Measurements from ENCODE around the gene MPRIP. TPM values are rescaled to one million over a fixed set of nuclear protein-coding genes. Genes with fewer than 3 reads are reported as not detected.
"Not testable (repeated sequence)": the region's sequence is repeated elsewhere in the genome, so short reads cannot be mapped to it uniquely, and the experiment has no call there.

MPRIP gene, protein sequence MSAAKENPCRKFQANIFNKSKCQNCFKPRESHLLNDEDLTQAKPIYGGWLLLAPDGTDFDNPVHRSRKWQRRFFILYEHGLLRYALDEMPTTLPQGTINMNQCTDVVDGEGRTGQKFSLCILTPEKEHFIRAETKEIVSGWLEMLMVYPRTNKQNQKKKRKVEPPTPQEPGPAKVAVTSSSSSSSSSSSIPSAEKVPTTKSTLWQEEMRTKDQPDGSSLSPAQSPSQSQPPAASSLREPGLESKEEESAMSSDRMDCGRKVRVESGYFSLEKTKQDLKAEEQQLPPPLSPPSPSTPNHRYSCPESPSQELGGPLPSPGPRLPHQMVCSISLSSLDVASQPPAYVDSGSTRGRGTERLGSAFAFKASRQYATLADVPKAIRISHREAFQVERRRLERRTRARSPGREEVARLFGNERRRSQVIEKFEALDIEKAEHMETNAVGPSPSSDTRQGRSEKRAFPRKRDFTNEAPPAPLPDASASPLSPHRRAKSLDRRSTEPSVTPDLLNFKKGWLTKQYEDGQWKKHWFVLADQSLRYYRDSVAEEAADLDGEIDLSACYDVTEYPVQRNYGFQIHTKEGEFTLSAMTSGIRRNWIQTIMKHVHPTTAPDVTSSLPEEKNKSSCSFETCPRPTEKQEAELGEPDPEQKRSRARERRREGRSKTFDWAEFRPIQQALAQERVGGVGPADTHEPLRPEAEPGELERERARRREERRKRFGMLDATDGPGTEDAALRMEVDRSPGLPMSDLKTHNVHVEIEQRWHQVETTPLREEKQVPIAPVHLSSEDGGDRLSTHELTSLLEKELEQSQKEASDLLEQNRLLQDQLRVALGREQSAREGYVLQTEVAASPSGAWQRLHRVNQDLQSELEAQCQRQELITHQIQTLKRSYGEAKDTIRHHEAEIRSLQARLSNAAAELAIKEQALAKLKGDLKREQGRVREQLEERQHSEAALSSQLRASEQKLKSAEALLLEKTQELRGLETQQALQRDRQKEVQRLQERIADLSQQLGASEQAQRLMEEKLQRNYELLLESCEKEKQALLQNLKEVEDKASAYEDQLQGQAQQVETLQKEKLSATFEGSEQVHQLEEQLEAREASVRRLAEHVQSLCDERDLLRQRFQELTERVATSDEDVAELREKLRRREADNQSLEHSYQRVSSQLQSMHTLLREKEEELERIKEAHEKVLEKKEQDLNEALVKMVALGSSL (N-terminal part only)
- total RNA-seq, result 198 and 202 TPM in 2 replicates

DNA sequence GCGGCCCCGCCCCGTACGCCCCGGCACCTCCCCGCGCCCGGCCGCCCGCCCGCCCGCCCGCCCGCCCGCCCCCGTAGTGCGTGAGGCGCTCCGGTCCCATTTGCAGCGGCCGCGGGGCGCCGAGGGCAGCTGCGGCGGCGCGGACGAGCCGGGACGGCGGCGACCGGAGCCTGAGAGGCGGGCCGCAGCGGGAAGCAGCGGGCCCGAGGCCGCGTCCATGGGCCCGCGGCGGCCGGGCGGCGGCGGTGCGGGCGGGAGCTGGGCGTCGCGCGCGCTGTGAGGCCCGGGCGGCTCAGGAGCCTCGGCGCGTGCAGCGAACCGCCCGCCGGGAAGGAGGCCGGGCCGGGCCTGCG is at the start of gene MPRIP:
Gene MPRIP (plus strand): TSS at position 74 of the 353 bp plus-strand sequence. CDS start 392 bp downstream, outside the sequence.
- intact Hi-C loops (cut with micrococcal nuclease), result loop anchor here (2.0 to 5.0 kb wide), 2 partner anchors 195 to 262 kb away; partner anchors contain the start of gene FLCN

DNA sequence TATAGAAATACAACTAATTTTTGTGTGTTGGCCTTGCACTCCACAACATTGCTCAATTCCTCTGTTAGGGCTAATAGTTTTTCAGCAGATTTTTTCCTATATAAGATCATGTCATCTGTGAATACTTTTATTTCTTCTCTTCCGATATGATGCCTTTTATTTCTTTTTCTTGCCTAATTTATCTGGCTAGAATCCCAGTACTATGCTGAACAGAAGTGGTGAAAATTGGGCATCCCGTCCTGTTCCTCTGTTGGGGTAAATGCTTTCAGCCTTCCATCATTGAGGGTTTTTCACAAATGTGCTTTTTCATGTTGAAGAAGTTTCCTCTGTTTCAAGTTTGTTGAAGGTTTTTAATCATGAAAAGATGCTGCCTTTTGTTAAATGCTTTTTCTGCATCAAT is 47.6 kb upstream of the MPRIP start:
- intact Hi-C loops (cut with micrococcal nuclease), result no loop called here

DNA sequence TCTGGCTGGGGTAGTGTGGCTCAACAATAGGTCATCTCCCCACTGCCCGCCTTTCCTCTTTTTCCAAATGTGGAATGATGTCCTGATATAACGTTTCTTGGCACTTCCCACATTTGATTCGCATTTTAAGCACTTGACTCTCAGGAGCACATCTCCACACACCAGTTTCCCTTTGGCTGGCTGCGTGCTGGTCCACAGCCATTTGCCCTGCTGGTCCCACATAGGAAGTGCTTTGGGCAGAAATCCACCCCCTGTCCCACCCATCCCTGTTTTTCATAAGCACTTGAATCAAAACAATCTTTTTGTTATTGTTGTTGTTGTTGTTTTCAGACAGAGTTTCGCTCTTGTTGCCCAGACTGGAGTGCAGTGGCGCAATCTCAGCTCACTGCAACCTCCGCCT is 46.3 kb upstream of the MPRIP start:
- intact Hi-C loops (cut with micrococcal nuclease), result no loop called here

DNA sequence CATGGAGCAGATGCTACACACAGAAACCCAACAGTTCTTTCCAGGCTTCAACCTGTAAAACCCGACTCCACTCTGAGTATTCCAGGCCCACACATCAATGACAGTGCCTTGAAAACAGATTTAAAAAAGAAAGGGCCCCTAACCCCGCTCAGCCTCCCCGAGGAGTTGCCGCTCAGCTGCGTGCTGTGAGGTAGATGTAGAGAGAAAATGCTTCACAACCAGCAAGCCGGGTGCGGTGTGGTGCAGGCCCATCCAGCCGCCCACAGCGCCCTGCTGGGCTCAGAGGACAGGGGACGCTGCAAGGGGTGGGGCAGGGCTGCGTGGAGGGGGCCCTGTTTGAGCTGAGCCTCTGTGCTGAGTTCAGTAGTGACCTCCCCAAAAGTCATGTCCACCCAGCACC is 45.5 kb upstream of the MPRIP start:
- intact Hi-C loops (cut with micrococcal nuclease), result not testable (repeated sequence)

DNA sequence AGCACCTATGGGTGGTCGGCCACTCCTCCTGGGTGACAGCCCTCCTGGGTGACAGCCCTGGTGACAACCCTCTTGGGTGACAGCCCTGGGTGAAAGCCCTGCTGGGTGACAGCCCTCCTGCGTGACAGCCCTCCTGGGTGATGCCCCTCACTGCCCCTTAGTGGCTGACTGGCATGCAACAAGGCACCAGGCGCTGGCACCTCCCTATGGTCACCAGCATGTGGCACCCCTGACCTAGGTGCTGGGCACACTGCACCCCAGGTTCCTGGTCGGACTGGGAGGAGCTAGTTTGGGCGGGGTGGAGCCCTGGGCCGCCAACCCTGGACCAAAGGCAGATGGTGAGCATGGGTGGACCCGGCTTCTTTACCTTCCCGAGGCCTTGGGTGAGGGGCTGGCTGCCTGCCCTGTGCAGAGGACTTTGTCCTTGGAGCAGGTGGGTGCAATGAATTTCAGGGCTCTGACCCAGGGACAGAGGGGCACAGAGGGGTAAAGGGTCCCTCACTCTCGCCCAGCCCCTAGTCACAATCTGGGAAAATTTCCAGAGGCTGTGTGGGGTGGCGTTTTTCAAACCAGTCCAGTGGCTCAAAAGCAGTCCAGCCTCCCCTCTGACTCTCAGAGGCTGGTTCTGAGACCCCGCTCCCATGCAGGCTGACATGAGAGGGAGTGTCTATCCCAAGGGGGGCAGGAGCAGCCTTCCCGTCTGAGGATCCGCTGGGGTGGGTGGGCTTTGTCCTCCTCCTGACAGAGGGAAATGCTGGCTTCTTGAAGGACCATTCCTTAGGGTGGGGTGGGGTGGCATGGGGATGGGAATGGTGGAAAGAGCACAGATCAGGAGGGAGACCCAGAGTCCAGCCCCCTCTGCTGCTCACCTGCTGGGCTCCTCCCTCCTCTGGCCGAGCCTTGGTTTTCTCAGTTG is 44.5 kb upstream of the MPRIP start:
- intact Hi-C loops (cut with micrococcal nuclease), result loop anchor here (2.0 kb wide), 1 partner anchor 315 kb away; no protein-coding TSS in a partner anchor

DNA sequence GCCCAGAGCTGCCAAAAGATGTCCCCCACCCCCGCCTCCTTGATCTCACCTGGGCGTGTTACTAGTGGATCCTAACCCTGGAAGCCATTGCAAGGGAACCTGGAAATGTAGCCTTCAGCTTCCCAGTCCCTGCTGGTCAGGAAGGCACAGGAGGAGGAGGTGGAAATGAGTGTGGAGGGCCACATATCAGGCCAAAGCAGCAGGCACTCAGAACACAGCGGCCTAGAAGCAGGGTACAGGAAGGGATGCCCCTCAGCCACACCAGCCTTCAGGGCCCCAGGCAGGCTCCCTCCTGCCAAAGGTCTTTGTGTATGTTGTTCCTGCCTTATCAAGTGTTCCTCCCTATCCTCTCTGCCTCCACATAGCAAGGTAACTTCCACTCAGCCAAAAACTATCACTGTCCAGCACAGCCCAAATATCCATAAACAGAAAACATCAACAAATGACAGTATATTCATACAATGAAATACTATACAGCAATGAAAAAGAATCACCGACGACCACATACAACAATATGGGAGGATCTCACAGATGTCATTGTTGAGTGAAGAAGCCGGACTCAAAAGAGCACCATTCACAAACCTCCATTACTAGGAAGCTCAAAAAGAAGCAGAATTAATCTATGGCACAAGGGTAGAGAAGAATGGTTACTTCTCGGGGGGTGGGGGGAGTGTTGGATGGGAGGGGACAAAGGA is 42.2 kb upstream of the MPRIP start:
- intact Hi-C loops (cut with micrococcal nuclease), result loop anchor here (2.0 to 5.0 kb wide), 2 partner anchors 127 to 313 kb away; no protein-coding TSS in a partner anchor

DNA sequence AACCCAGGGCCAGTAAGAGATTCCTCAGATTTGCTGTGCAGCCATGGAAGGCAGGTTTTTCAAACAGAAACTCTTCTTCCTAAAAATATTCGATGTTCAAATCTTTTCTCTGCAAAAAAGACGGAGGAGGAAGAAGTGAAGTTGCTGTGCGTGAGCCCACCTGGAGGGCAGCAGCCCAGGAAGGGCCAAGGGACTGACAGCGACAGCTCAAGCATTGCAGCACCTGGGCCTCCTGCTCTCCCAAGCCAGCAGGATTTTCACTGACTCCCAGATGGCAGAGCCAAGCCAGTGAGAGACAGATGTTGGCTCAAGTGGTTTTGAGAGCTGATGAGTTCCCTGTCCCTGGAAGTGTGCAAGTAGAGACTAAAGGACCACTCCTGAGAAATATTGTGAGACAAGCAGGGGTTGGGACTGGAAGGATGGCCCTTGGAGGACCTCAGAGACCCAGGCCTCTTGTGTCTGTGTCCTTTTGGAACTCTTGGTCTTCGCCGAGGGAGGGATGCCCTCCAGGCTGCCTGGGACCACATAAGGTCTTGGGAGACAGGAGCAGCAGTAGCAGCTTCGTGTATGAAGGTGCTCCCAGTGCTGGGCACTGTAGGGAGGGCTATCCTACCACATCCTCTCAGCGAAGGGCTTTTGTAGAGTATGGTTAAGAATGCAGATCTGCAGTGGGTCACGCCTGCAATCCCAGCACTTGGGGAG is 41.0 kb upstream of the MPRIP start:
- intact Hi-C loops (cut with micrococcal nuclease), result loop anchor here (5.0 kb wide), 1 partner anchor 126 kb away; no protein-coding TSS in a partner anchor

DNA sequence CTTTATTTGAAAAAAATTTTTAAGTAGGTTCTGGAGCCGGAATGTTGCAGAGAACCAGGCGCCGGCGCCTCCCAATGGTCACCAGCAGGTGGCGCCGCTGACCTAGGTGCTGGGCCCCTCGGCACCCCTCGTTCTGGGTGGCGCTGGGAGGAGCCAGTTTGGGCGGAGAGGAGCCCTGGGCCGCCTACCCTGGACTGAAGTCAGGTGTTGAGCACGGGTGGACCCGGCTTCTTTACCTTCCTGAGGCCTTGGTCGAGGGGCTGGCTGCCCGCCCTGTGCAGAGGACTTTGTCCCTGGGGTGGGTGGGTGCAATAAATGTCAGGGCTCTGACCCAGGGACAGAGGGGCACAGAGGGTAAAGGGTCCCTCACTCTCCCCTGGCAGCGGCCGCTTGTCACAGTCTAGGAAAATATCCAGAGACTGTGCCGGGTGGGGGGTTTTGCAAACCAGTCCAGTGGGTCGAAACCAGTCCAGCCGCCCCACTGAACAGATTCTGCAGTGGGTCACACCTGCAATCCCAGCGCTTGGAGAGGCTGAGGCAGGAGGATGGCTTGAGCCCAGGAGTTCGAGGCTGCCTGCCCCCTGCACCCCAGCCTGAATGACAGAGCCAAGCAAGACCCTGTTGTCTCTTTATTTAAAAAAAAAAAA is 40.3 kb upstream of the MPRIP start:
- intact Hi-C loops (cut with micrococcal nuclease), result loop anchor here (1.0 to 5.0 kb wide), 2 partner anchors 125 to 144 kb away; no protein-coding TSS in a partner anchor

DNA sequence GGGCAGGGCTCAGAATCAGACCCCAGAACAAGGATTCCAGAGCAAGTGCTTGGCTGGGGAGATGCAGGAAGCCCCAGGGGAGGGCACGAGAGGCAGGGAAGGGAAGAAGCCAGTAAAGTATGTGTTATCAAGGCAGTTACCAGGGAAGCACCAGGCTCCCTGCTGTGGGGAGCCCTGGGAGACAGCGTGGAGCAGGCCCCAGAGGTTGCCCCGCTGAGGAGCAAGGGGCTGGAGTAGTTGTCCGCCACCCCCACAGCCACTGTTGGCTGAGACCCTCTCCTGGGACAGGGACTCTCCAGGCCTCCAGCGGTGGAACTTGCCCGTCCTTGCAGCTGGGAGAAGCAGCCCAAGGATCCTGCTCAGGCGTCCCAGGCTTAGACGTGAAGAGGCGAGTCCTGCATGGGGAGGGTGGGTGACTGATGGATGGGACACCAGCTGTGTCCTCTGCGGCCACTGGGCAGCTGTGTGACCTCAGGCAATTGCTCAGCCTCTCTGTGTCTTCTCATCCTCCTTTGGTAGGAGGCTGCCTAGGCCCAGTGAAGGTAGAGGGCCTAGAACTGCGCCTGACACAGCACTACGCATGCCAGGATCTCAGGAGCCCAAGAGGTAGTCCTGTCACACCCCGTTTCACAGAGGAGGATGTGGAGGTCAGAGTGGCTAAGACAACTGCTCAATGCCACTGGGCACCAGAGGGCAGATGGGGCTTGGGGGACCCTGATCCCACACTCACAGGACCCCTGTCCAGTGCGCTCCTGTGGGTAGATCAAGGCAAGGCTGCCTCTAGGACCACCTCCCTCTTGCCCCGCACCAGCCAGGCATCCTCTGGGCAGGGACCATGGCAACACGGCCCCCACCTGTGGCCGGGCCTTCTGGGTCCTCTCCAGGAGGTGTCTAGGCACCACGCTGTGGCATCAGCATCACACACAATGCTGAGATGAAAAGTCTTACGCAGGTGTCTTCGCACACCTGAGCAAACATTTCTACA is 39.2 kb upstream of the MPRIP start:
- intact Hi-C loops (cut with micrococcal nuclease), result loop anchor here (1.0 to 5.0 kb wide), 2 partner anchors 124 to 143 kb away; no protein-coding TSS in a partner anchor

DNA sequence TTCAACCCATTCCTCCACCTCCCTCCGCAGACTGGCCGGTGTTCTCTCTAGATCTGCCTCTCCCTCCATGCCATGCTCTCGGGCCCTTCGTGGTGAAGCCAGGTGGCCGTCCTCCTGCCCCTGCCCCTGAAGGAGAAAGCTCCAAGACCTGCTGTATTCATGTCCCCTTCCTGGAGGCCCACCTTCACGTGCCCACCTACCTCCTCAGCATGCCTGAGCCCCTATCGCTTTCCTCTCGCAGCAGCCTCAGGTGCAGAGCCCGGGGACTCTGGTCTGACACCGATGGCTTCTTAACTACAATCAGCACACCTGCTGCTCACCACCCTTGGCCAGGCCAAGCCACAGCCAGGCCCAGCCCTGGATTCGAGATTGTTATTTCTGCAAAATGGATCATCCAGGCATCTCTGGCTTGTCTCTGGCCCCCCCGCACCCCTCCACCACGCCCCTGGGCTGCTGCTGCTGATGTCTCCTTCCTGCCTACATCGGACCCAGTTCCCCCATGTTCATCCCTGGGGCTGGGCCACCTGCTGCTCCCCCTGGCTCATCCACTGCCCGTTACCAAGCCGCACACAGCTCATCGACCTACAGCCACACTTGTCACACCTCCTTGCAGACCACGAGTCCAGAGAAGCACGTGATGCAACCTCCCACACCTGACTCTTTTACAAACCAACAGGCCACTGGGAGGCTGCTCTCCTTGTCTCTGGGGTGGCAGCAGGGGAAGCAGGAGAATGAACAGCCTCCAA is 37.8 kb upstream of the MPRIP start:
- intact Hi-C loops (cut with micrococcal nuclease), result loop anchor here (5.0 kb wide), 1 partner anchor 123 kb away; no protein-coding TSS in a partner anchor

DNA sequence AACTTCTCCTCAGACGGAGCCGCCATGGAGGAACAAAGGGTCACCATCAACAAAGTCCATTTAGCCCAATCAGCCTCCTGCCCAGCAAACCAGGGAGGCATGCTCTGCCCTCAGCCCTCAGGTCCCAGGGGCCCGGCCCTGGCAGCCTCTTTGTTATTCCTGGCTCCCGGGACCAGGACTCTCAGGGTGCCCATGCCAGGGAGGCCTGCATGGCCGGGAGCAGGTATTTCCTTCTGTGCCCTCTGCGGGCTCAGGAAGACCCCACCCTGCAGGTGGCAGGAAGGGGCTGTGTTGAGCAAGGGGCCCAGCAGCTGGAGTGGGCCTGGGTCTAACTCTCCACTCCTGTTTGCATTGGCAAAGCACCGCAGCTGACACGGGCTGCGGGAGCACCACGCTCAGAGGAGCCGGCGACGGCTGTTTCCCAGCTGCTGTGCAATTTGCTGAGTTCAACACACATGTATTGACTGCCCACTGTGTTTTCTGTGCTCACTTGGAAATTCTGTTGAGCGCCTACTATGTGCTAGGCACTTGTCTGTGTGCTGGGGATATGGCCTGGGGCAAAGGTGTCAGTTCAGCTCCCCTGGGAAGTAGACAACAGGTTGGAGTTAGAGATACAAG is 37.2 kb upstream of the MPRIP start:
- intact Hi-C loops (cut with micrococcal nuclease), result loop anchor here (5.0 kb wide), 1 partner anchor 122 kb away; no protein-coding TSS in a partner anchor

DNA sequence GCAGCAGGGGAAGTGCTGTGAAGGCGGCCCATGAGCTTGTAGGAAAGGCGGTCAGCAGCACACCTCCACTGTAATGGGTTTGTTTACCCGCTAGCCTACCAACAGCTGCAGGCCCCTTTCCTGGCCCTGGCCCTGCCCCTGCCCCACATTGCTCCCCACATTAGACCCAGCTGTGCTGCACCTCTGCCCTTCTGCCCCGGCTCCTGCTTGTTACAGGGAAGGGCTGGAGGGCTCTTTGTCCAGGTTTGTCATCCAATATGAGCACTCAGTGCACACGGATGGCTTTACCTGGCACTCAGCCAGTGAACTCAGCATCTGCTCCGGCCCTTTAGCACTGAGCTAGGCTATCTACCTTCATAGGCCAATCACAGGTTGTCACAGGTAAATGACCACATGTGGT is 34.4 kb upstream of the MPRIP start:
- intact Hi-C loops (cut with micrococcal nuclease), result not testable (repeated sequence)

DNA sequence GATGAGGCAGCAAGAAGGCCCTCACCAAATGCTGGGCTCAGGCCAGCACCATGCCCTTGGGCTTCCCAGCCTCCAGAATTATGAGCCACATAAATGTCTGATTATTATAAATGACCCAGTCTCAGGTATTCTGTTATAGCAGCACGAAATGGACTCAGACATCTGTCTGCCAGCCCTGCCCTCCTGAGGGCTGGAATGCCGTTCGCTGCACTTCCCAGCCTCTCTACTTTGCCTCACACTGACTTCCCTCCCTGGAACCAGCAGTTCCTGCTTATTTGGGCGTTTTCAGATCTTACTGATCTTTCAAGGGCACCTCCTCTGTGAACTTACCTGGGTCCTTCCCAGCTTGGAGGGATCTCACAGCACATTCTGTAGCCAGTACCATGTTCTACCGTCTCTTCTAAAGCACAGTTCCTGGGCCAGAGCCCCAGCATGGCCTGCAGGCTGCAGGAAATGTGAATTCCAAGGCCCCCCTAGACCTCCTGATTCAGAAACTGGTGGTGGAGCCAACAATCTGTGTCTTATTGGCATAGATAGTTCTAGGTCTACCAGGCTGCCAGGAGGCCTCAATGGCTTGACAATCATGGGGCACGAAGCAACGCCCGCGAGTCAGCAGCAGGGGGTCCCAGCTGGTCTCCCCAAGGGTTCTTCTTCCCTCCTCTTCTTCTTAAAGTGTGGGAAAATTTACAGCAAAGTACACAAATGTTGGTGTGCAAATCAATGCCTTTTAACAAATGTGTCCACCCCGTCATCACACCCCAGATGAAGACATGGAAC is 33.4 kb upstream of the MPRIP start:
- intact Hi-C loops (cut with micrococcal nuclease), result not testable (repeated sequence)

DNA sequence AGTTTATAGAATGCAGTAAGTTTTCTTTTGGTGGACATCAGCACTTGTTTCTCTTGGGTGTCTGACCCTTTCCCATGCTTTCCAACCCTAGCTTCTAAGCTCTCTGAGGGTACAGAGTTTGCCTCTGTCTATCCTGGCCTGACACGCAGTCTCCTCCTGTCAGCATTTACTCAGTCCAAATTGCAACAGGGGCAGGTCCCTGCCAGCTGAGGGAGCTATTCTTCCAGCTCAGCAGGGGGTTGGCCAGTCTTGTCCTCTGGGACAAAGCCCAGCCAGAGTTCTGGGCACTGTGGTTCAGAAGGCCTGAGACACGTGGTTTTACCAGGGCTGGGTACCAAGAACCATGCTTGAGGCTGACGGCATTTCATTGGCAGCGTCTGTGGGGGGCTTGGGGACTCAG is 32.3 kb upstream of the MPRIP start:
- intact Hi-C loops (cut with micrococcal nuclease), result not testable (repeated sequence)

DNA sequence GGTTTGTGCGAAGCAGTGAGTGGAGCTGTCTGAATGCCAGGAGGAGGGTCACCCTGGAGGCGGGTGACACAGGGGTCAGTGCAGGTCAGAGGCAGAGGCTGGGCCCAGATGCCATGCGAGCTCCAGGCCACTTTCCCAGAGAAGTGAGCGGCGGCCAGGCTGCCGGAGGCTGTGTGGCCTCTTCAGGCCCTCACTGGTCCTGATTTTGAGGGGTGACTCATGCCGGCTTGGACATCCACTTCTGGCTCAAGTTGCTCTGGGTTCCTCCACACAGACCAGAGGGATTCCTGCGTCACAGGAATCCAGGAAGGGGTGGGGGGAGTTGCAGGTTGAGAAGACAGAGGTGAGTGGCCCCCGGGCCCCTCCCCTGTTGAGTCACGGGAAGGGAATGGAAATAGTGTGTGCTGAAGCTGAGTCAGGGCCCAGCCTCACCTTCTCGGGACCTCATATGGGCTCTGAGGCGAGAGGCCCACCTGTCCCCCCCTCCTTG is 31.7 kb upstream of the MPRIP start:
- intact Hi-C loops (cut with micrococcal nuclease), result not testable (repeated sequence)

All from T-helper 2 cell treated with Interferon-gamma antibody and Interleukin-4, amounts not matched to agents 100 ng/mL and 5 ng/mL, for 36 hours (primary cell).